ENCODE data around the gene EHD2. TPM values are rescaled to one million over a fixed set of nuclear protein-coding genes. Genes with fewer than 3 reads are reported as not detected.
"Not testable (repeated sequence)": the region's sequence is repeated elsewhere in the genome, so short reads cannot be mapped to it uniquely, and the experiment has no call there.

The EHD2 gene
- polyA plus RNA-seq, 3 donors: 26.1 to 42.0 (median 34.8) TPM

GRCh38 chr19:47707135-47707925 lies 5.9 kb upstream of the EHD2 start:
- peak; percentile 57 for DNase-seq

GRCh38 chr19:47711652-47712242 lies 1.5 kb upstream of the EHD2 start:
- DNase-seq: no peak

- DNase-seq: no peak
Measured at GRCh38 chr19:47714339-47714738, 1.1 kb downstream of the EHD2 start.

GRCh38 chr19:47714855-47715254 lies 1.6 kb downstream of the EHD2 start:
- not testable (repeated sequence) for DNase-seq

- no peak for DNase-seq
Measured at GRCh38 chr19:47716270-47716937, 3.2 kb downstream of the EHD2 start.

GRCh38 chr19:47718415-47719046 lies 5.3 kb downstream of the EHD2 start:
- not testable (repeated sequence) for DNase-seq

GRCh38 chr19:47719047-47719859 lies 6.0 kb downstream of the EHD2 start:
- DNase-seq: peak; percentile 77

GRCh38 chr19:47720669-47721422 lies 7.6 kb downstream of the EHD2 start:
- DNase-seq: no peak

- DNase-seq: no peak
Measured at GRCh38 chr19:47723581-47723940, 10.3 kb downstream of the EHD2 start.

GRCh38 chr19:47725759-47726401 lies 12.7 kb downstream of the EHD2 start:
- DNase-seq: no peak

GRCh38 chr19:47726467-47726866 lies 13.2 kb downstream of the EHD2 start:
- DNase-seq: no peak

- DNase-seq: not testable (repeated sequence)
Measured at GRCh38 chr19:47728295-47728694, 15.1 kb downstream of the EHD2 start.

GRCh38 chr19:47729468-47729798 lies 16.2 kb downstream of the EHD2 start:
- DNase-seq: no peak

GRCh38 chr19:47729799-47730520 lies 16.7 kb downstream of the EHD2 start:
- no peak for DNase-seq

GRCh38 chr19:47730521-47730889 lies 17.3 kb downstream of the EHD2 start:
- DNase-seq: no peak

- no peak for DNase-seq
Measured at GRCh38 chr19:47730910-47731309, 17.7 kb downstream of the EHD2 start.

- no peak for DNase-seq
Measured at GRCh38 chr19:47735131-47735530, 21.9 kb downstream of the EHD2 start.

- no peak for DNase-seq
Measured at GRCh38 chr19:47740866-47741519, 27.8 kb downstream of the EHD2 start.

- no peak for DNase-seq
Measured at GRCh38 chr19:47741544-47742140, 28.4 kb downstream of the EHD2 start.

Data from renal pelvis (tissue), 4 donors.